Urinary bladder (tissue), 4 donors: ENCODE measurements around the gene HEPHL1. TPM values are rescaled to one million over a fixed set of nuclear protein-coding genes. Genes with fewer than 3 reads are reported as not detected.

Experiments used
- DNase-seq: peaks from one replicate; pipeline ENCODE4 v3.0.0-alpha.2; 2015; ENCODE audit errors: extremely low spot score
- H3K27ac ChIP-seq: one replicate; pipeline ENCODE4 v1.5.1; 2013; ENCODE audit warnings: low read depth, mild to moderate bottlenecking, moderate library complexity
- H3K36me3 ChIP-seq: one replicate; pipeline ENCODE4 v1.6.1; 2013; ENCODE audit warnings: mild to moderate bottlenecking, moderate library complexity; ENCODE audit not compliant: insufficient read depth
- H3K4me1 ChIP-seq: one replicate; pipeline ENCODE4 v1.6.1; 2013; ENCODE audit warnings: mild to moderate bottlenecking, moderate library complexity; ENCODE audit not compliant: insufficient read depth
- H3K4me3 ChIP-seq: one replicate; pipeline ENCODE4 v1.5.1; 2013; ENCODE audit warnings: low read depth, low read length
- WGBS: extraction: QIAGEN DNeasy Blood & Tissue Kit; methylation state at CpG from one replicate; pipeline ENCODE4 v1.1.7; 2013; 5-methylcytosine and 5-hydroxymethylcytosine counted together
- polyA plus RNA-seq: library from polyadenylated mRNA; stranded (reverse); fragments of 200-250 nt; gene quantifications from one replicate; pipeline ENCODE4 v1.2.3, GENCODE V29; 2013
- total RNA-seq: library from RNA; depleted of rRNA; stranded (reverse); fragments of >200 nt; gene quantifications from one replicate; pipeline ENCODE4 v1.2.3, GENCODE V29; 2014
- donor health status: healthy with polysubstance abuse.
- donor health status: healthy.

HEPHL1 gene
- total and polyA plus RNA-seq, 2 donors = not detected

GRCh38 chr11:94132152-94132558 lies 111.0 kb downstream of the HEPHL1 start:
- no peak for DNase-seq
- WGBS = 47% methylated on average over 5 of the region's 5 CpGs
- Histone ChIP-seq H3K4me1 (peaks cover 3% of the 10 kb centered on the region), H3K27ac (no peak overlapping the region), H3K4me3 (no peak overlapping the region), H3K36me3 (no peaks in the 10 kb centered on the region)

- Histone ChIP-seq H3K4me1 (peaks cover 3% of the 10 kb centered on the region), H3K27ac (no peak overlapping the region), H3K4me3 (no peak overlapping the region), H3K36me3 (no peaks in the 10 kb centered on the region)
- DNase-seq = no peak
- WGBS = 92% methylated on average over 4 of the region's 4 CpGs
Observed at GRCh38 chr11:94132823-94133408, 111.8 kb downstream of the HEPHL1 start.

GRCh38 chr11:94133752-94134151 lies 112.6 kb downstream of the HEPHL1 start:
- H3K27ac ChIP-seq = no peak overlapping the region
- 89% methylated on average over 4 of the region's 4 CpGs for WGBS
- no peaks in the 10 kb centered on the region for H3K36me3 ChIP-seq
- no peak overlapping the region for H3K4me3 ChIP-seq
- no peak for DNase-seq
- peaks cover 3% of the 10 kb centered on the region for H3K4me1 ChIP-seq

GRCh38 chr11:94134651-94135512 lies 113.7 kb downstream of the HEPHL1 start:
- Histone ChIP-seq H3K36me3 (no peaks in the 10 kb centered on the region), H3K27ac (peak overlapping the region; percentile 42), H3K4me3 (no peak overlapping the region), H3K4me1 (peaks cover 3% of the 10 kb centered on the region)
- no peak for DNase-seq
- 40% methylated on average over 10 of the region's 10 CpGs for WGBS

GRCh38 chr11:94139416-94139815 lies 118.3 kb downstream of the HEPHL1 start:
- no peak overlapping the region for H3K27ac ChIP-seq
- no peak for DNase-seq
- H3K4me1 ChIP-seq = peaks cover 2% of the 10 kb centered on the region
- 89% methylated on average over 4 of the region's 4 CpGs for WGBS
- H3K36me3 ChIP-seq = no peaks in the 10 kb centered on the region
- no peak overlapping the region for H3K4me3 ChIP-seq

- Histone ChIP-seq H3K4me3 (no peak overlapping the region), H3K36me3 (no peaks in the 10 kb centered on the region), H3K27ac (no peak overlapping the region), H3K4me1 (peaks cover 2% of the 10 kb centered on the region)
- DNase-seq = no peak
- 84% methylated on average over 2 of the region's 2 CpGs for WGBS
Observed at GRCh38 chr11:94140154-94140655, 119.1 kb downstream of the HEPHL1 start.

GRCh38 chr11:94141511-94142307 lies 120.6 kb downstream of the HEPHL1 start:
- H3K4me3 ChIP-seq = no peak overlapping the region
- 81% methylated on average over 12 of the region's 12 CpGs for WGBS
- no peak overlapping the region for H3K27ac ChIP-seq
- H3K4me1 ChIP-seq = peaks cover 2% of the 10 kb centered on the region
- no peak for DNase-seq
- H3K36me3 ChIP-seq = no peaks in the 10 kb centered on the region

- Histone ChIP-seq H3K36me3 (no peaks in the 10 kb centered on the region), H3K27ac (no peak overlapping the region), H3K4me1 (peaks cover 2% of the 10 kb centered on the region), H3K4me3 (no peak overlapping the region)
- DNase-seq = no peak
- WGBS = 81% methylated on average over 7 of the region's 7 CpGs
Observed at GRCh38 chr11:94142308-94143281, 121.4 kb downstream of the HEPHL1 start.

- Histone ChIP-seq H3K4me1 (peaks cover 2% of the 10 kb centered on the region), H3K27ac (no peak overlapping the region), H3K36me3 (no peaks in the 10 kb centered on the region), H3K4me3 (no peak overlapping the region)
- no peak for DNase-seq
- WGBS = 93% methylated on average over 3 of the region's 3 CpGs
Observed at GRCh38 chr11:94144216-94144615, 123.1 kb downstream of the HEPHL1 start.

GRCh38 chr11:94144664-94145063 lies 123.5 kb downstream of the HEPHL1 start:
- DNase-seq = no peak
- 99% methylated on average over 1 of the region's 1 CpG for WGBS
- H3K36me3 ChIP-seq = no peaks in the 10 kb centered on the region
- H3K4me1 ChIP-seq = peaks cover 2% of the 10 kb centered on the region
- H3K27ac ChIP-seq = no peak overlapping the region
- H3K4me3 ChIP-seq = no peak overlapping the region

GRCh38 chr11:94145431-94145830 lies 124.3 kb downstream of the HEPHL1 start:
- Histone ChIP-seq H3K4me1 (peaks cover 2% of the 10 kb centered on the region), H3K36me3 (no peaks in the 10 kb centered on the region), H3K27ac (no peak overlapping the region), H3K4me3 (no peak overlapping the region)
- WGBS = 70% methylated on average over 2 of the region's 2 CpGs
- DNase-seq = no peak

GRCh38 chr11:94145916-94146315 lies 124.8 kb downstream of the HEPHL1 start:
- Histone ChIP-seq H3K27ac (no peak overlapping the region), H3K36me3 (no peaks in the 10 kb centered on the region), H3K4me3 (no peak overlapping the region), H3K4me1 (peaks cover 2% of the 10 kb centered on the region)
- DNase-seq = no peak
- 90% methylated on average over 4 of the region's 4 CpGs for WGBS

- 89% methylated on average over 9 of the region's 9 CpGs for WGBS
- Histone ChIP-seq H3K4me1 (peaks cover 7% of the 10 kb centered on the region), H3K4me3 (no peak overlapping the region), H3K36me3 (no peaks in the 10 kb centered on the region), H3K27ac (no peak overlapping the region)
- DNase-seq = no peak
Observed at GRCh38 chr11:94147433-94147845, 126.3 kb downstream of the HEPHL1 start.
